Stimulated activated CD4-positive, alpha-beta T cell treated with anti-CD3 and anti-CD28 coated beads, Interleukin-4, amount 100 ng/mL, for 48 hours (primary cell): Measurements from ENCODE around the gene TBX3.

ENCODE experiments used
- DNase-seq, 2 donors: peaks; one replicate each; pipeline ENCODE4 v3.0.0-alpha.2; 2020; ENCODE audit warnings: low read depth in 2 of 2

The TBX3 gene

DNA sequence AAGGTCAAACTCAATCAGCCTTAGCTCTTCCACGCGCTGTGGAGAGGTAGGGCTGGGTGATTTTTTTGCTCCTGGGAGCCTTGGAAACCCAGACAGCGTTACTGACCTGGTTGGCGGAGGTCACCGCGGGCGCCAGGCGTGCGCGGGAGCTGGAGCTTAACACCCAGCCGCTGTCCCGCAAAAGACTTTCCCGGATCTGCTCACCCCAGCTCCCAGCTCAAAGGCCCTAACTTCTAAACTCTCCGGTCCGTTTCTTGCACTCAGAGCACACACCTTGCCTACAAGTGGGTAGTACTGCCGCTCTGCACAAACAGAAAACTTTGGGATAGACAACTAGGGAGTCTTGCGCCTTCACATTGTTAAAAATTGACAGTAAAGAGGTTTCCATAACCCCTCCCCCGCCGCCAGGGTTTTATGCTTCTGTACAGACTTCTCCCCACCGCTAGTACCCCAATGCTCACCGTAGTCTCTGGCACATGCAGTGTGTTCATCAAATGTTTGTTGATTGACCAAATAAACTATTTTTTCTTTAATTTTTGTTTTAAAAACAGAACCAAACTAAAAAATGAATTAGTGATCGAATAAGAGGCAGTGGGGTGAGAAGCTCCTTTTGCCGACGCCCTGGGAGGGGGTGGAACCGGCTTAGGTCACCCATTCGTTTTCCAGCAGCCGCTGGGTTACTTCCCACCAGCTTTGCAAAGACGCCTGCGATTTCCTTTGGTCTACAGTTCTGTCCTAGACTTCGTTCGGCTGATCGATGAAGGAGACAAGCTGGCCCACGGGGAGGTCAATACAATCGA lies 12.7 kb upstream of the TBX3 start:
- DNase-seq = no peak

GRCh38 chr12:114695305-114695592 lies 11.3 kb upstream of the TBX3 start:
- DNase-seq = no peak

DNA sequence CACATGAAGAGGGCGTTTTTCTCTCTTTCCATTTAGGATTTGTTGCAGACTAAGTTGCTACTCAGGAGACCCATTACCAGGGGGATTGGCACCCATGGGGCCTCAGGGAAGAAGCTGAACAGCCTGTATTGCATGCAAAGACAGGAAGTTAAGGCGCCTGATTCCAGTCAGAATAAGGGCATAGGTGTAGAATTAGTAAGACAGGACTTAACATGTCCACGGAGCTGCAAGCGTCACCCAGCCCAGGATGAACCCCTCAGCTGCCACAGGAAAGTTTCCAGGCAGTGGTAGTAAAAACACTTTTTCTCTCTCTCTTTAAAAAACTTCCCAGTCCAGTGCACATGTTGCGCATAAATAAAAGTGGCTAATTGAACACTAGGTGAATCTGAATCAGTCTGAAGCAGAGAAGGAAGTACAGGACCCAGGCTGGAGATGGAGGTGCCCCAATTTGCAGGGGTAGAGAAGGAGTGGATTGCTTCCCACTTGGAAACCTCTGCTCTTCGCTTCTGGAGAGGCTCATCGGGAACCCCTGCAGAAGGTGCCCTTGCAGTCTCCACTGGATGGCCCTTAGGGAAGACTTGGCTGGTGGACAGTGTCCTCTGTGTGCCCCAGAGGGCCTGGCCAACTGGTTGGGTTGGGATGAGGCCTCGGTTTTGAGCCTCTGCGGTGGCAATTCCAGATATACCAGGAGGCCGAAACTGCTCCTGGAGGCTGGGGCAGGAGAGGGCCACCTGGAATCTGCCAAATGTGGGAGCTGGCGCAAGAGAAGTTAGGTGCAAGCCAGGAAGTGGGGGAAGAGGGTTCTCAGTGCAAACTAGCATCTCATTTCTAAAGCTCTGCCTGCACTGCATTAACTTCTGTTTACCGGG lies 10.7 kb upstream of the TBX3 start:
- no peak for DNase-seq

GRCh38 chr12:114693532-114693931 lies 9.6 kb upstream of the TBX3 start:
- DNase-seq = no peak

- DNase-seq = no peak
Observed at GRCh38 chr12:114693059-114693531, 9.1 kb upstream of the TBX3 start.

- no peak for DNase-seq
Observed at GRCh38 chr12:114692186-114693058, 8.4 kb upstream of the TBX3 start.

- no peak for DNase-seq
Observed at GRCh38 chr12:114691763-114692185, 7.8 kb upstream of the TBX3 start.

GRCh38 chr12:114691196-114691595 lies 7.2 kb upstream of the TBX3 start:
- DNase-seq = no peak

GRCh38 chr12:114690267-114691135 lies 6.5 kb upstream of the TBX3 start:
- no peak for DNase-seq

DNA sequence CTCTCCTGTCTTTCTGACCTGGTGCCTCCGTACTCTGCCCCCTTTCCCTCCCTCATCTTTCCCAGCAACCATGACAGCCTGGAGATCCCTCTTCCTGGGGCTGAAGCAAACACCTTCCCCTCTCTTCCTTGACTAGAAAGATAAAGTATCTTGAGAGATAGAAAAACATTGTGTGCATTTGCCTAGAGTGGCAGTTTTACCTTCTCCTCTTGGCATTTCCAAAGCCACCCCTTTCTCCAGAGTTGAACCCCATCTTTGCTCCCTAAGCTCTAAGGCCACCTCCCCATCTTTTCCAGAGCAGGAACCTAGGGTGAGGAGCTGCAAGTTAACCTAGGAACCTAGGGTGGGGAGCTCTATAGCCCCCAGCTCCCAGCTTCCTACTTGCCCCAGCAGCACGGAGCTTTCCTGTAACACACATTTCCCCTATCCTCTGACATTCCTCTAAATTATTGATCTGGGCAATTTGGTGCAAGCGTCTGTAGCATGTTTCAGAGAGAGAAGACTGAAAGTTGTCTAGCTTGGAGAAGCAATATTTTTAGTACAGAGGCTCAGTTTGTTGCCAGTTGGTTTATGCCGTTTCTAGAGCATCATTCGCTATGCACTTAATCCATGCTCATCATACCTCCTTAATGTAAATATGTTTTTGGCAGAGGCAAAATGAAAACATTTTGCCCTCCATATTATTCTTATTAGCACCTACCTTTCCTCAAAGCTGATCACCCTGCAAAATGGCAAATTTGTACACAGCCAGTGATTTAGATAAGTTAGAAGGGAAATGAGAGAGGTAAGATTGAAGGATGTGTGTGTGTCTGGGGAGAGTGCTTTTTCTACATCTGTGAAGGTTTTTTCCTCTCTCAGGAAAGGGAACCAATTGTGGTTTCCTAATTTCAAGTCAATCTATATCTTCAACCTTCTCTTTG lies 5.4 kb upstream of the TBX3 start:
- DNase-seq = no peak

- no peak for DNase-seq
Observed at GRCh38 chr12:114688256-114688845, 4.4 kb upstream of the TBX3 start.

- no peak for DNase-seq
Observed at GRCh38 chr12:114687802-114688201, 3.8 kb upstream of the TBX3 start.

DNA sequence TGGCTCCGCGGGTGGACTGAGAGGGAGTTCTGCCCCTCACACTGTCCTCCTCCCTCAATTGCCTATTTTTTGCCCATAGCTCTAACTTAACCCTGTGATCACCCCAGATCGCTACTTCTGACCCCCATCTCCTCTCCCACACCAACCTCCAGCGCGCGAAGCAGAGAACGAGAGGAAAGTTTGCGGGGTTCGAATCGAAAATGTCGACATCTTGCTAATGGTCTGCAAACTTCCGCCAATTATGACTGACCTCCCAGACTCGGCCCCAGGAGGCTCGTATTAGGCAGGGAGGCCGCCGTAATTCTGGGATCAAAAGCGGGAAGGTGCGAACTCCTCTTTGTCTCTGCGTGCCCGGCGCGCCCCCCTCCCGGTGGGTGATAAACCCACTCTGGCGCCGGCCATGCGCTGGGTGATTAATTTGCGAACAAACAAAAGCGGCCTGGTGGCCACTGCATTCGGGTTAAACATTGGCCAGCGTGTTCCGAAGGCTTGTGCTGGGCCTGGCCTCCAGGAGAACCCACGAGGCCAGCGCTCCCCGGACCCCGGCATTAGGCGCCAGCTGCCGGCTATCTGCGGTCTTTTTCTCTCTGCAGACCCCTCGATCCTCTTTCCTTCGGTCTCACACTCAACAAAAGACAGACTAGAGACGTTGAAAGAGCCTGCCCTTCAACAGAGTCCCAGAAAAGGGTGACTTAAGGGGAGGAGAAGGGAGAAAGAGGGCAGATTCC lies 3.0 kb upstream of the TBX3 start:
- no peak for DNase-seq

DNA sequence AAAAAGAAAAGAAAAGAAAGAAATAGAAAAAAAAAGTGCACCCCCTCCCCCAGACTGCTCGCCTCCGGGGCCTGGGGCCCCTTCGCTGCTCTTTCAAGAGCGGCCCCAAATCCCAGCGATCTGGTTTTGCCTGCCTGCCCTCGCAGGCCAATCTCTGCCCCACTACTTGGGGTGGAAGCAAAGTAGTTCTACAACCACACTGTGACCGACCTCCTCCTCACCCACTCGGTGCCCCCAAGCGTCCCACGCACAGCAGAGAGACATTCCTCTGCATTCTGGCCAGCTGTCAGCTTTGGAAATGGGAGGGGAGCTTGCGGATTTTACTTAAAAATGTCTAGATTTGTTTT lies 2.4 kb upstream of the TBX3 start:
- no peak for DNase-seq

DNA sequence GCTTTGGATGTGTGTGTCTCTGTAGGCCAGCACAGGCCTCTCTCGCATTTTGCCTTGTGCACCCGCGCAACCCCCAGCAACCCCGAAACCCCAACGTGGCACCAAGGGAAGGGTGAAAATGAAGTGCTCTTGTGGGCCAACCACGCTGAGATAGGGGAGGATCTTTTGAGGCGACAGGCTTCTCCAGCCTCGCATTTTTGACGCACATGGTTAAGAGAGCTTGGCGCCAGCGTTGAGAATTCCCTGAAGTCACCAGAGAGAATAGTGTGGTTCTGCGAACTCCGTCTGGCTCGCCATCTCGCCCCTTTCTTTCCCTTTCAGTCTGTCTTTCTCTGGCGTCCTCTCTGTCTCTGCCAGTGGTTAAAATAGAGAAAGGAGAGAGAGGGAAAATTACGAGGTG lies 1.9 kb upstream of the TBX3 start:
- DNase-seq = no peak

DNA sequence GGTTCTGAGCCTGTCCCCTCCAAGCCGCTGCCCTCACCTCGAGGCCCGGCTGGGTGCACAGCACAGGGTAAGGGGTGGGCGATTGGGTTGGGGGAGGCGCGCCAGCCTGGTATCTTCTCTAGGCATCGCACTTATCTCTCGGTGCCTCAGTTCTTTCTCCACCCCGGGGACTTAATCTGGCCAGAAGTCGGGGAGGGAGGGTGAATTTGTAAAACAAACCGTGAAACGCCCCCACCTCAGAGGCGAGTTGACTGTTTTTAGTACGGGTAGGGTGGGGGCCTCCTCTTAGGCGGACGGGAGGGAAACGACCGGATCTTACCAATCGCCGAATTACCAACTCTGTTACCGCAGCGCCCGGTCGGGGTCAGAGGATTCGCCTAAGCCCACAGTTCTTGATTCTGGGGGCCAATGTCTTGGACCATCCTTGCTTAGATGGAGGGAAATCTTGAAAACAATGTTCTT lies 1.4 kb upstream of the TBX3 start:
- no peak for DNase-seq

DNA sequence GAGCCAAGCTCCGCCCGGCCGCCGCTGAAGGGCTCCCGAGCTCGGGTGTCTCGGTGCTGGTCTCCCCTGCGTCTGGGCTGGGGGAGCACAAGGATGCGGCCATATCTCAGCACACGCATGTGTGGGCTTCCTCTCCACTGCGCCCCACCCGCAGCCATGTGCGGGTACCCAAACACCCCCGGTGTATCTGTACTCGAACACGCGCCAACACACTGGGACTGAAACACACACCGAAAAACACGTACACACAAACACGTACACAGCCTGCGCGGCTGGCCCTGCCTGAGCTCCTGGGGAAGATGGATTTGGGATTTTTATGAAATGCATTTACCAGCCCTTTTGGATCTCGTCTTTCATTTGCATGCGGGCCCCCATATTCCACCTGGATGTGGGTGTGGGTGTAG lies 897 bp upstream of the TBX3 start:
- DNase-seq = no peak

DNA sequence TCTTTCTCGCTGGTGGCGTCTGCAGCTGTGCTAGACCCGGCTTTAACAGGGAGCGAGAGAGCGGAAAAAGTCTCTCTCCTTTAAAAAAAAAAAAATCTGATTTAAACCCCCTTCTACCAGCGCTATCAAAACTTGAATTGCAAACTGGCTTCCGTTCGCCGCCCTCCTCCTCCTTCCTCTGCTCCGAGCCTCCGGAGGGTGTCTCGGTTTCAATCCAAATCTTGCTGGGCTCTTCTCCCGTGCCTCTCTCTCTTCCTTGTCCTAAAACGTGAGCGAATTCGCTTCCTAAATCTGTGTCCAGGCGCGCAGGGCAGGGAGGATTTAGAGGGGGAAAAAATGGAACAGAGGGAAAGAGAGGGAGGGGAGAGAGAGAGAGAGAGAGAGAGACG lies 272 bp downstream of the TBX3 start:
- no peak for DNase-seq
